ENCODE measurements around the gene FARP1.

FARP1 gene

DNA sequence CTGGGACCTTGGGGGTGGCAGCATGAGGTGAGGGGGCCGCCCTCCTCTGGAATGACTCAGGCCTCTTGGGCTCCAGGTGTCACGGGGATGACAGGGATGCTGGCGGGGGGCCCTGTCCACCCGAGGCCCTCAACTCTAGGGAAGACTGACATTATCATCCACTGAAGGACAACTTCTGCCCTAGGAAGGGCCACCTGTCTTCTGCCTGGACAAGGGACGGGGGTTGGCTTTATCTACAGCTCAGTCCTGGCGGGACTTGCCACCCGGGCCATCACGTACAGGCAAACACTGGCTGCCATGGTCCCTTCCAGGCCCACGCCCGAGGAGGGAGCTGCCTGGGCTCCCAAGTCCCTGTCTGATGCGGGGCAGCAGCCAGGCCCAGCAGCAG is 303.3 kb downstream of the FARP1 start:
- H3K4me3 ChIP-seq (ENCODE audit: low read length), result no peak overlapping the region
- H3K36me3 ChIP-seq (ENCODE audit: control insufficient read depth, insufficient read depth, low read length), result peaks cover 14% of the 10 kb centered on the region
- H3K9me3 ChIP-seq (ENCODE audit: control insufficient read depth, insufficient read depth, low read length), result no peaks in the 10 kb centered on the region
- peaks cover 3% of the 10 kb centered on the region; the same call in 1 of the 2 replicates for H3K4me1 ChIP-seq (ENCODE audit: control insufficient read depth, insufficient read depth, low read length)
- H3K27me3 ChIP-seq (ENCODE audit: control insufficient read depth, insufficient read depth, low read length), result no peaks in the 10 kb centered on the region
- DNase-seq (ENCODE audit: low read depth, low spot score), result no peak
- H3K27ac ChIP-seq (ENCODE audit: low read length), result no peak overlapping the region
- no CpG with 5 or more reads among the region's 11 CpGs for WGBS (ENCODE audit: insufficient coverage, insufficient read length)

DNA sequence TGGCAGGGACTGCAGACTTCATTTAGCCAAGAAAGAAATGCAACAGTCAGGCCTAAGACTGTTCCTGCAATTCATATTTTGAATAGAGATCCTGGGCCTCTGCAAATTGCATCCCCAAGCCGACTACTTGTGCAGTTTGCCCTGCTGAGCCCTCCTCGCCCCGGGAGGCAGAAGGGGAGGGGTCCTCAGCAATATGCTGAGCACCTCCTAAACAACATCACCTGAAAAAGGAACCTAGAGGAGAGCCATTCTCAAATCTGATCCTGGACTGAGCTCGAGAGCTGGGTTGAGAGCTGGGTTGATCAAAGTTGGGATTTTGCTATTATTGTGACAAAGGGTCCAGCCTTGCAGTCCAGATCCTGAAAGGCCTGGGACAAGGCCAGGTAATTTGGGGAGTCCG is 304.2 kb downstream of the FARP1 start:
- no CpG with 5 or more reads among the region's 5 CpGs for WGBS (ENCODE audit: insufficient coverage, insufficient read length)
- Histone ChIP-seq H3K36me3 (ENCODE audit: control insufficient read depth, insufficient read depth, low read length) (peaks cover 14% of the 10 kb centered on the region), H3K27me3 (ENCODE audit: control insufficient read depth, insufficient read depth, low read length) (no peaks in the 10 kb centered on the region), H3K27ac (ENCODE audit: low read length) (no peak overlapping the region), H3K4me1 (ENCODE audit: control insufficient read depth, insufficient read depth, low read length) (peaks cover 3% of the 10 kb centered on the region; the same call in 1 of the 2 replicates), H3K9me3 (ENCODE audit: control insufficient read depth, insufficient read depth, low read length) (no peaks in the 10 kb centered on the region), H3K4me3 (ENCODE audit: low read length) (no peak overlapping the region)
- no peak for DNase-seq (ENCODE audit: low read depth, low spot score)

DNA sequence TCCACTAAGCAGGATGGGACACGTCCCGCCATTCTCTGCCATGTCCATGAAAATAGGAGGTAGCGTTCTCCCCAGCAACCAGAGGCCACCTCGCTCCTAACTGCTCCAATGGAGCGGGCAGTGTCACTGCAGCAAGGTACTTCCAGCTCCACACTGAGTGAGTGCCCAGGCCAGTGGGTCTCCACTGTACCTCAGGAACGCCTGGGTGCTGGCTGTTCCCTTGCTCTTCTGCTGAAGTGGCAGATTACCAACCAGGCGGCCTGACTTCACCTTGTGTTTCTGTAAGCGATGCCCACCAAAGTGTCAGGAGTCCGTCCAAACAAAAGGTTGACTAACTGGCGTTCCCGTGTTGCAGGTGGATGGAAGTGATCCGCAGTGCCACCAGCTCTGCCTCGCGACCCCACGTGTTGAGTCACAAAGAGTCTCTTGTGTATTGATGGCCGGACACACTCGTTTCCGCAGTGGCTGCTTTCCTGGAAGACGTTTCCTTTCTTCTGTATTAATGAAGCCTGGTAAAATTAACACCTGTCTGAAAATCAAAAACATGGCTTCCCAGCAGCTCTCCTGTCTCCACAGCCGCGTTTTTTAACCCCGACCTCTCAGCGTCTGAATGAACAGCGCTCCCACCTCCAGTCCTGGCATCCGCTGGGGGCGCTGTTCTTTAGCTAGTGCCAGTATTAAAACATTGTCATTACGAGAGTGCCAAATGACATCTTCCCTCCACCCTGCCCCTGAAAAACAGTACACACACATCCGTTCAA is 305.2 kb downstream of the FARP1 start:
- no peak overlapping the region for H3K27ac ChIP-seq (ENCODE audit: low read length)
- no CpG with 5 or more reads among the region's 28 CpGs for WGBS (ENCODE audit: insufficient coverage, insufficient read length)
- no peaks in the 10 kb centered on the region for H3K27me3 ChIP-seq (ENCODE audit: control insufficient read depth, insufficient read depth, low read length)
- no peak for DNase-seq (ENCODE audit: low read depth, low spot score)
- peaks cover 3% of the 10 kb centered on the region; the same call in 1 of the 2 replicates for H3K4me1 ChIP-seq (ENCODE audit: control insufficient read depth, insufficient read depth, low read length)
- H3K4me3 ChIP-seq (ENCODE audit: low read length), result no peak overlapping the region
- no peaks in the 10 kb centered on the region for H3K9me3 ChIP-seq (ENCODE audit: control insufficient read depth, insufficient read depth, low read length)
- peaks cover 14% of the 10 kb centered on the region for H3K36me3 ChIP-seq (ENCODE audit: control insufficient read depth, insufficient read depth, low read length)

DNA sequence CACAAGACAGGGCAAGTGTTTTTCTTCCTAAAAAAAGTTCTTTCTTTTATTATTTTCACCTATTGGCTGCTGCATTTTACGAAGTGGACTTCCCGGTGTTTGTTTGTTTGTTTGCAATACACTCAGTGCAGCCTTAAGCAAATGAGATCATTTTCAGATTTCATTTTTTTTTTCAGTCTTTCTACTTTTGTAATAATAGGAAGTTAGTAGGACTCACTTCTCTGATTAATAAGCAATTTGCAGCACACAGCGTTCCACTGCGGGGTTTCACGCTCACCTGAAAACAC is 305.7 kb downstream of the FARP1 start:
- WGBS (ENCODE audit: insufficient coverage, insufficient read length), result no CpG with 5 or more reads among the region's 5 CpGs
- no peak overlapping the region for H3K4me3 ChIP-seq (ENCODE audit: low read length)
- peaks cover 3% of the 10 kb centered on the region; the same call in 1 of the 2 replicates for H3K4me1 ChIP-seq (ENCODE audit: control insufficient read depth, insufficient read depth, low read length)
- H3K36me3 ChIP-seq (ENCODE audit: control insufficient read depth, insufficient read depth, low read length), result peaks cover 14% of the 10 kb centered on the region
- no peaks in the 10 kb centered on the region for H3K27me3 ChIP-seq (ENCODE audit: control insufficient read depth, insufficient read depth, low read length)
- no peak for DNase-seq (ENCODE audit: low read depth, low spot score)
- no peak overlapping the region for H3K27ac ChIP-seq (ENCODE audit: low read length)
- no peaks in the 10 kb centered on the region for H3K9me3 ChIP-seq (ENCODE audit: control insufficient read depth, insufficient read depth, low read length)

DNA sequence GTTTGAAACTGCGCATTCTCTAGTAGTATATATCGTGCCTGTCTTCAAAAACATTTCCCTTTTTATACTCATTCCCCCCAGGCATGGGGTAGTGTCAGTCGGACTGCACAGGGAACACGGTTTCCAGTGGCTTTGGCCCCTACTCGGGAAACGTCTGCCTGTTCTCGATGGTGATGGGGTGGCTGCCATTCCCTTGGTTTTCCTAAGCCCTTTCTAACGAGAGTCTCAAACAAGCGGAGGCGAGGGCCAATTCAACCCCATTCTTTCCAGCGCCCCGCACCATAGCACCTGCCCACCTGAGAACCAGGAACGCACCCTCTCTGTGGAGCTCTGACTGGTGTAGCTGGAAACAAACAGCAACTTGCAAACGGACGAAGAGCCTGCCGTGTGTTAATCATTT is 306.4 kb downstream of the FARP1 start:
- no peak for DNase-seq (ENCODE audit: low read depth, low spot score)
- no CpG with 5 or more reads among the region's 16 CpGs for WGBS (ENCODE audit: insufficient coverage, insufficient read length)
- peaks cover 3% of the 10 kb centered on the region; the same call in 1 of the 2 replicates for H3K4me1 ChIP-seq (ENCODE audit: control insufficient read depth, insufficient read depth, low read length)
- H3K36me3 ChIP-seq (ENCODE audit: control insufficient read depth, insufficient read depth, low read length), result peaks cover 14% of the 10 kb centered on the region
- H3K27ac ChIP-seq (ENCODE audit: low read length), result no peak overlapping the region
- no peaks in the 10 kb centered on the region for H3K9me3 ChIP-seq (ENCODE audit: control insufficient read depth, insufficient read depth, low read length)
- no peak overlapping the region for H3K4me3 ChIP-seq (ENCODE audit: low read length)
- no peaks in the 10 kb centered on the region for H3K27me3 ChIP-seq (ENCODE audit: control insufficient read depth, insufficient read depth, low read length)

DNA sequence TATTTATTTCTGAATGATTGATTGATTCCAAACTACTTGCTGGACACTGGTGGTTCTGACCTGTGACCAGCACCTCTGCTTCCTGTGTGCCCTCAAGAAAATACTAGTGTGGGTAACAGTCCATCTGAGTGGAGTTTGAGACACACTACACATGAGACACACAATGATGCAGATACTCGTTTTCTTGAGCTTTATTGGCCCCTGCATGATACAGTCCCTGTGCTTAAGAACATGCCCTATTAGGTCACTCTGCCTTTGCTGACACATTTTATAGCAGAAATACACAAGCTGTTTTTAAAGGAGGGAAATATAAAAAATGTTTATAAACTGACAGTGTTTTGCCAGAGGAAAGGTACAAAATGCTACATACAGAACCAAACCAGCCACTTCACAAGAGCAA is 307.1 kb downstream of the FARP1 start:
- Histone ChIP-seq H3K4me3 (ENCODE audit: low read length) (no peak overlapping the region), H3K27me3 (ENCODE audit: control insufficient read depth, insufficient read depth, low read length) (no peaks in the 10 kb centered on the region), H3K4me1 (ENCODE audit: control insufficient read depth, insufficient read depth, low read length) (peaks cover 3% of the 10 kb centered on the region; the same call in 1 of the 2 replicates), H3K9me3 (ENCODE audit: control insufficient read depth, insufficient read depth, low read length) (no peaks in the 10 kb centered on the region), H3K27ac (ENCODE audit: low read length) (no peak overlapping the region), H3K36me3 (ENCODE audit: control insufficient read depth, insufficient read depth, low read length) (peaks cover 14% of the 10 kb centered on the region)
- DNase-seq (ENCODE audit: low read depth, low spot score), result no peak
- WGBS (ENCODE audit: insufficient coverage, insufficient read length), result no CpG with 5 or more reads among the region's 1 CpG

DNA sequence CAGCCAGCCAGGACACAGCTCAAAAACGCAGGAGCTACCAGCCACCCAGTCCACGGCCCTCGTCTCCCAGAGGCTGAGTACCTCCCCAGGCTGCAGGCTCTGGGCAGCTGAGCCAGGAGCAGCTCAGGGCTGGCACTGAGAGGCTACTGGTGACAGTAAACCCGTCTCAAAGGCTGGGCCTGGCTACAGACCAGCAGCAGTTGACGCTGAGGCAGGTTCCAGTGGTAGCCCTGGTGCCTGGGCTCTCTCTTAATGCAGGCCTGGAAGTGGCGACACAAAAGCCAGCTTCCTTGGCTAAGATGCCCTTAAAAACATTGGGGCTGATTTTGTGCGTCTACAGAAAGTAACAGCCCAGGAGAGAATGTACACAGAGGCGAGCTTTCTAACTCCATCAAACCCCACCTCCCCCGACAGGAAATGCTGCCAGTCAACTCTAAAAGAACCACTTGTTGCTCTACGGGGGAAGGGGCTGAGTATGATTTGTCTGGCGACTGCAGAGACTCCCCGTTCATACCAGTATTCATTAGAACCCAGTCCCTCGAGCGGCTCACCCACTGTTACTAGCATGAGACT is 307.7 kb downstream of the FARP1 start:
- Histone ChIP-seq H3K27ac (ENCODE audit: low read length) (no peak overlapping the region), H3K4me1 (ENCODE audit: control insufficient read depth, insufficient read depth, low read length) (peaks cover 3% of the 10 kb centered on the region; the same call in 1 of the 2 replicates), H3K27me3 (ENCODE audit: control insufficient read depth, insufficient read depth, low read length) (no peaks in the 10 kb centered on the region), H3K36me3 (ENCODE audit: control insufficient read depth, insufficient read depth, low read length) (peaks cover 14% of the 10 kb centered on the region), H3K4me3 (ENCODE audit: low read length) (no peak overlapping the region), H3K9me3 (ENCODE audit: control insufficient read depth, insufficient read depth, low read length) (no peaks in the 10 kb centered on the region)
- no CpG with 5 or more reads among the region's 14 CpGs for WGBS (ENCODE audit: insufficient coverage, insufficient read length)
- DNase-seq (ENCODE audit: low read depth, low spot score), result no peak

DNA sequence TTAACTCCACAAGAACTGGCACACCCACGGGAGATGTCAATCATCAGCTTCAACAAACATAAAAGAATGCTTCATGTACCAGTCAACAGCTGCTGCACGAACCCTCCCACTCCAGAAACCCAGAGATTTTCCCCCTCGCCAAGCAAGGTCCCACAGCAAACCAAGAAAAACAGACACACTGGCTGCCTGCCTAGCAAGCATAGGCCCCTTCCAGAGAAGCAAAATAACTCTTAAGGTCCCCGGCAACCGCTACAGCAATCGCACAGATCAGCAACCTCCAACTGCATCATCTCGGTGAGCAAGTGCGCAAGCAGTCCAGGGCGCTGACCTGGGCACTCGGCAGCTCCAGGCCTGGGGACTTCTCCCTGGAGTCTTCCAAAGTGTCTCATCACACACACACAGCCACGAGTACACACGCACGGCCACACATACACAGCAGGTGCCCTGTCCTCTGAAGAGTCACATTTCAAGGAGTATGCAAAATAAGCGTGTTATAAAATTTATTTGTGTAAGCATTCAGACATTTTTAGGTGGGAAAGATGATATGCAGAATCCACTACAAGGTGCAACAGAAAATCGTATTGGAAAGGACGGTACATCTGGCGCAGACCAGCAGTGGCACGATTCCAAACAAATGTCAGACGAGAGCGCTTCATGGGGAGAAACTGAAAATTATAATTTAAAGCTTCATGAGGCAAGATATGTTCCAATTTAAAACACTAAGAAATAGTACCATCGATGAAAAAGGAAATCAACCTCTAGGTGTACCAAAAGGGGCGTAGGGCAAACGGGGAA is 309.0 kb downstream of the FARP1 start:
- Histone ChIP-seq H3K9me3 (ENCODE audit: control insufficient read depth, insufficient read depth, low read length) (no peaks in the 10 kb centered on the region), H3K4me3 (ENCODE audit: low read length) (no peak overlapping the region), H3K27me3 (ENCODE audit: control insufficient read depth, insufficient read depth, low read length) (no peaks in the 10 kb centered on the region), H3K36me3 (ENCODE audit: control insufficient read depth, insufficient read depth, low read length) (peaks cover 14% of the 10 kb centered on the region), H3K27ac (ENCODE audit: low read length) (no peak overlapping the region), H3K4me1 (ENCODE audit: control insufficient read depth, insufficient read depth, low read length) (peaks cover 3% of the 10 kb centered on the region; the same call in 1 of the 2 replicates)
- DNase-seq (ENCODE audit: low read depth, low spot score), result no peak
- no CpG with 5 or more reads among the region's 23 CpGs for WGBS (ENCODE audit: insufficient coverage, insufficient read length)

DNA sequence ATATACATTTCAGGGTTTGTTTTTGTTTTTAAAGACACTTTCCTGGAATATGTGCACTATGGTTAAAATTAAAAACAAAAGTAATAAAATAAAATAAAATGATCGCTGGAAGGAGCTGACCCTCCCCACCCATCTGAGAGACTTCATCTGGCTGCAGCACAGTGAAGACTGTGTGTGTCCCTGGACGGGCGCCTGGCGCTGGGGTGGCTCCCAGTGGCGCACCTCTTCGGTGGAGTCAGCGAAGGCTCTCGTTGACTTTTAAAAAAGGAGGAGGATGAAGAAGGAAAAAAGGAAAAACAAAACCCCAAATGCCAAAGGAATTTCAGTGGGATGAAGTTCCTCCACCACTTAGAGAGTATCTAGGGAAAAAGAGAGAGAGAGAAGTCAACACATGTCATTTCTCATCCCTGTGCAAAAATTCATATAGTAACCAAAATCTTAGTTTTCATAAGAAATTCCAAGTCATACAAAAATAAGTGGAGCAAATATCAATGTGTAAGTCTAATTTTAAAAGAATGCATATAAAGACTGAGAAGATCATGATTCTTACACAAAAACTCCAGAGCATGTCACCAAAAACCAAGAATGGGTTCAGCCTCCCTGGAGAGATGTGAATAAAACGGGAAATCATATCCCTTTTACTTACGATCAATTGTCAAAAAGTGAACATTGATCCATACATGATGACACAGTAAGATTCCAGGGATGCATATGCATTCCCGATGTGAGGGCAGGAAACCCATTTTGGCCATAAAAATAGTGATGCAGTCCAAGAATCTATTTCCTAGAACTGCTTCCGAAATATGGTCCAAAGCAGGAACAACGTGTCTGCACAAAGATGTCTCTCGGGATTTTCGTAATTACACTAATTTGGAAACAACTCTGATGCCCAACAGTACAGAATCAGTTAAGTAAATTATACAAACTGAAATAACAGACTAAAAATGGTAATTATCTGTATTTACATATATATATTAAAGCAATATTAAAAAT is 310.3 kb downstream of the FARP1 start:
- no CpG with 5 or more reads among the region's 15 CpGs for WGBS (ENCODE audit: insufficient coverage, insufficient read length)
- no peaks in the 10 kb centered on the region for H3K9me3 ChIP-seq (ENCODE audit: control insufficient read depth, insufficient read depth, low read length)
- no peak for DNase-seq (ENCODE audit: low read depth, low spot score)
- no peak overlapping the region for H3K4me3 ChIP-seq (ENCODE audit: low read length)
- H3K36me3 ChIP-seq (ENCODE audit: control insufficient read depth, insufficient read depth, low read length), result peaks cover 10% of the 10 kb centered on the region; the same call in 1 of the 2 replicates
- peaks cover 3% of the 10 kb centered on the region; the same call in 1 of the 2 replicates for H3K4me1 ChIP-seq (ENCODE audit: control insufficient read depth, insufficient read depth, low read length)
- no peak overlapping the region for H3K27ac ChIP-seq (ENCODE audit: low read length)
- no peaks in the 10 kb centered on the region for H3K27me3 ChIP-seq (ENCODE audit: control insufficient read depth, insufficient read depth, low read length)
